Transverse colon (tissue), 3 donors: ENCODE results near the gene ERICH2.

ENCODE experiments used
- EP300 ChIP-seq: sonication (generic); formaldehyde crosslinking; IDR thresholded peaks from one replicate; pipeline ENCODE4 v1.6.1; 2017; ENCODE audit warnings: antibody characterized with exemption, low read depth
- POLR2A ChIP-seq: fragments of 450-650 bp; IDR thresholded peaks from one replicate; pipeline ENCODE4 v1.6.1; 2016; ENCODE audit warnings: antibody characterized with exemption, mild to moderate bottlenecking, moderate library complexity
- TF ChIP-seq, protein P1 (sequence below), 5 experiments: fragments of 200-600 bp in 3 of 5; fragments of 450-650 bp in 2 of 5; sonication (generic) in 3 of 5; IDR thresholded peaks; 1 replicate in 2 of 5; 2 replicates in 3 of 5; pipeline ENCODE4 v1.5.1; 2016 to 2017; ENCODE audit warnings: antibody characterized with exemption in 5 of 5, inconsistent platforms in 3 of 5, mild to moderate bottlenecking in 2 of 5, moderate library complexity in 1 of 5

- TF ChIP-seq, protein P1, sequence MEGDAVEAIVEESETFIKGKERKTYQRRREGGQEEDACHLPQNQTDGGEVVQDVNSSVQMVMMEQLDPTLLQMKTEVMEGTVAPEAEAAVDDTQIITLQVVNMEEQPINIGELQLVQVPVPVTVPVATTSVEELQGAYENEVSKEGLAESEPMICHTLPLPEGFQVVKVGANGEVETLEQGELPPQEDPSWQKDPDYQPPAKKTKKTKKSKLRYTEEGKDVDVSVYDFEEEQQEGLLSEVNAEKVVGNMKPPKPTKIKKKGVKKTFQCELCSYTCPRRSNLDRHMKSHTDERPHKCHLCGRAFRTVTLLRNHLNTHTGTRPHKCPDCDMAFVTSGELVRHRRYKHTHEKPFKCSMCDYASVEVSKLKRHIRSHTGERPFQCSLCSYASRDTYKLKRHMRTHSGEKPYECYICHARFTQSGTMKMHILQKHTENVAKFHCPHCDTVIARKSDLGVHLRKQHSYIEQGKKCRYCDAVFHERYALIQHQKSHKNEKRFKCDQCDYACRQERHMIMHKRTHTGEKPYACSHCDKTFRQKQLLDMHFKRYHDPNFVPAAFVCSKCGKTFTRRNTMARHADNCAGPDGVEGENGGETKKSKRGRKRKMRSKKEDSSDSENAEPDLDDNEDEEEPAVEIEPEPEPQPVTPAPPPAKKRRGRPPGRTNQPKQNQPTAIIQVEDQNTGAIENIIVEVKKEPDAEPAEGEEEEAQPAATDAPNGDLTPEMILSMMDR (IDR thresholded peaks at IDR 0.05): no peak
- no peak for TF ChIP-seq POLR2A
- no peak for TF ChIP-seq EP300
Measured at GRCh38 chr2:170736628-170737027, 33.5 kb upstream of the ERICH2 start.
